ENCODE results near the gene SUB1.

DNA sequence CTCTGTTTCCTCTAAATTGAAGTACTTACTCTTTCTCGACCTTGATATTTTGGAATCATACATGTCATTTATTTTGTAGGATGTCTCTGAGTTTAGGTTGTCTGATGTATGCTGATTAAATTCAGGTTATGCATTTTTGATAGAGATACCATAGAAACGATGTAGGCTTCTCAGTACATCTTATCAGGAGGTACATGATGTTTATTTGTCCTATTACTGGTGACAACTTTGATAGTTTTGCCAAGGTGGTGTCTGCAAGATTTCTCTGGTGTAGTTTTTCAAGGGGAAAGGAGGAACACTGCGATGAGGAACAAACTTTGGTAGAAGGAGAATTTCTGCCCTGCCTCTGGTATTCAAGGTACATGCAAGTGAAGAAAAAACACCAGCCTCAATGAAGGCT lies 29.9 kb downstream of the SUB1 start:
- TF ChIP-seq, protein P1, sequence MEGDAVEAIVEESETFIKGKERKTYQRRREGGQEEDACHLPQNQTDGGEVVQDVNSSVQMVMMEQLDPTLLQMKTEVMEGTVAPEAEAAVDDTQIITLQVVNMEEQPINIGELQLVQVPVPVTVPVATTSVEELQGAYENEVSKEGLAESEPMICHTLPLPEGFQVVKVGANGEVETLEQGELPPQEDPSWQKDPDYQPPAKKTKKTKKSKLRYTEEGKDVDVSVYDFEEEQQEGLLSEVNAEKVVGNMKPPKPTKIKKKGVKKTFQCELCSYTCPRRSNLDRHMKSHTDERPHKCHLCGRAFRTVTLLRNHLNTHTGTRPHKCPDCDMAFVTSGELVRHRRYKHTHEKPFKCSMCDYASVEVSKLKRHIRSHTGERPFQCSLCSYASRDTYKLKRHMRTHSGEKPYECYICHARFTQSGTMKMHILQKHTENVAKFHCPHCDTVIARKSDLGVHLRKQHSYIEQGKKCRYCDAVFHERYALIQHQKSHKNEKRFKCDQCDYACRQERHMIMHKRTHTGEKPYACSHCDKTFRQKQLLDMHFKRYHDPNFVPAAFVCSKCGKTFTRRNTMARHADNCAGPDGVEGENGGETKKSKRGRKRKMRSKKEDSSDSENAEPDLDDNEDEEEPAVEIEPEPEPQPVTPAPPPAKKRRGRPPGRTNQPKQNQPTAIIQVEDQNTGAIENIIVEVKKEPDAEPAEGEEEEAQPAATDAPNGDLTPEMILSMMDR (conservative IDR thresholded peaks at IDR 0.05): no peak
- TF ChIP-seq ZFX (IDR thresholded peaks at IDR 0.05): no peak

Measured in C4-2B (cell line).